ENCODE data around the gene GSE1.

The GSE1 gene

GRCh38 chr16:85663891-85664321, 50.8 kb downstream of the GSE1 start:
- DNase-seq = peak; percentile 50

- DNase-seq = no peak
Observed at GRCh38 chr16:85664580-85665372, 51.7 kb downstream of the GSE1 start.

DNA sequence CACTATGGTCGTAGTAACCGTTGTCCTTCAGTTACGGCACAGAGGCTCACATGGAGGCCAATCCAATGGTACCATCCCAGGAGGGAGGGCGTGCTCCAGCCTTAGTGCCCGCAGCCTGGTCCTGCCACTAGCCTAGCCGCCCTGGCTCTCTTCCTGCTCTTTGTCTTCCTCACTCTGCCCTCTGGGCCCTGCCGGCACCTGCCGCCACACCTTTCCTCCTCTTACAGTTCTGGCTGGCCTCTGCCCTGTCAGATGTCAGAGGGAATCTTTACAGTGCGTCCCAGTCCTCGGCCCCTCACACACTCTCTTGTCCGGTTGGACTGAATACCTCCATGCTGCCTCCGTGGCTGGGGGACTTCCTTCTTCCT, 52.2 kb downstream of the GSE1 start:
- no peak for DNase-seq

DNA sequence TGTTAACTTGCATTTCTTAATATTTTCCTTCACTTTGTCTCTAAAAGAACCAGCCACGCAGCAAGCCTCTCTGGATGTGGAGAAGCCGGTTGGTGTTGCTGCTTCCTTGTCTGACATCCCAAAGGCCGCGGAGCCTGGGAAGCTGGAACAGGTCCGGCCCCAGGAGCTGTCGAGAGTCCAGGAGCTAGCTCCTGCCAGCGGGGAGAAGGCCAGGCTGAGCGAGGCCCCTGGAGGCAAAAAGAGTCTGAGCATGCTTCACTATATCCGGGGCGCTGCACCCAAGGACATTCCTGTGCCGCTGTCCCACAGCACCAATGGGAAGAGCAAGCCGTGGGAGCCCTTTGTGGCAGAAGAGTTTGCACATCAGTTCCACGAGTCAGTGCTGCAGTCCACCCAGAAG, 52.8 kb downstream of the GSE1 start:
- no peak for DNase-seq

GRCh38 chr16:85667261-85667660, 54.1 kb downstream of the GSE1 start:
- no peak for DNase-seq

DNA sequence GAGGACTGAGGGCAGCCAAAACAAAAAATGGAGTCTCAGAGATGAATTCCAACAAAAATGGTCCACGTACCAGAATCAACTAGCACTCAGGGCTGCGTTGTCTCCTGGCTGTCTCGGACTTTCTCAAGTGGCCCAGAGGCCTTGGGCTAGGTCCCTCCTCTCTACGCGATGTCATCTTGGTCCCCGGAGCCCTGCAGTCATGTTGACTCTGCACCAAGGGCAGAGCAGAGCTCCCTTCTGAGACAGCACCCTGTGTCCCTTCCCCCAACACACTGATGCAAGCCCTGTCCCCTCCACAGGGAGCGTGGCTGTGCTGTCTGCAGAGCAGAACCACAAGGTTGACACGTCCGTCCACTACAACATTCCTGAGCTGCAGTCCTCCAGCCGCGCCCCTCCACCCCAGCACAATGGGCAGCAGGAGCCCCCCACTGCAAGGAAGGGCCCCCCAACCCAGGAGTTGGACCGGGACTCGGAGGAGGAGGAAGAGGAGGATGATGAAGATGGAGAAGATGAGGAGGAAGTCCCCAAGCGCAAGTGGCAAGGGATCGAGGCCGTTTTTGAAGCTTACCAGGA, 54.8 kb downstream of the GSE1 start:
- DNase-seq = no peak

DNA sequence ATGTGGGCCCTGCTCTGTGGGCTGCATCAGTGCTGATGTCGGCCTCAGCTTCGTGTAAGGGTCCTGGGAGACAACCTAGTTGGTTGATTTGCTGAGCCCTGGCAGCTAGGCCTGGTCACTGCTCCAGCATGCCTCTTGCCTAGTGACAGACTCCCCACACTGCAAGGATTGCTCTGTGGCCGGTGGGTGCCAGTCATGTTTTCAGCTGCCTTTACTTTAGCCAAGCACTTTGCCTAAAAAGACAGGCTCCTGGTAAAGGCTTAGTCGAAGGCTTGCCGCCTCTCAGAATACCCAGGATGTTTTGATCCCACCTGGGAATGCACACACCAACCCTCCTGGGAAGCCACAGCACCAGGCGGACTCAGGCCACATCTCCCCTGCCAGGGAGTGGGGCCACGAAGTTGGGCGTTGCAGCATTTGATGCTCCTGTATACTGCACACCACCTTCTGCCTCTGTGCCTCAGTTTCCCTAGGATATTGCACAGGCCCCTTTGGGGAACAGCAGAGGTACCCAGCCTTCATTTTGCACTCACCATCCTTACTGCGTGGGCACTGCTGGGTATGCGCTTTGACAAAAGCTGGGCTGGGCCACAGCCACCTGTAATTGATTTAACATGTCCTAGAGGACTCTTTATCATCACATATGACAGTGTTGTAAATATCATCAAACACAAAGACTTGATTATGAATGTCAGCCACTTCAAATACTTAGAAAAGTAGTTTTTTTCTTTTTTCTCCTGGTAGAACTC, 55.7 kb downstream of the GSE1 start:
- DNase-seq = no peak

DNA sequence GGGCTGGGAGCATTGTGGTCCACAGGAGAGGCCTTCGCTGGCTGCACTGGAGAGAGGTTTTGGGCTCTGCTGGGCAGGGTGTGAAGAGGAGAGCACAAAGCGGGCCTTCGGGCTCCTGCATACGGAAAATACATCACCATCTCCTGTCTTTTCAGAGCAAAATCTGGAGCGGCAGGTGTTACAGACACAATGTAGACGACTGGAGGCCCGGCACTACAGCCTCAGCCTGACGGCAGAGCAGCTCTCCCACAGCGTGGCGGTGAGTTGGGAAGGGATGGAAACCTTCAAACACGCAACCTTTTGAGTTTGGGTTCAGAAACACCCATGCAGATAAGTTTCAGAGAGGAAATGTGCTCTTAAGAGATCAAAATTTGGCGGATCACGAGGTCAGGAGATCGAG, 57.7 kb downstream of the GSE1 start:
- DNase-seq = no peak

DNA sequence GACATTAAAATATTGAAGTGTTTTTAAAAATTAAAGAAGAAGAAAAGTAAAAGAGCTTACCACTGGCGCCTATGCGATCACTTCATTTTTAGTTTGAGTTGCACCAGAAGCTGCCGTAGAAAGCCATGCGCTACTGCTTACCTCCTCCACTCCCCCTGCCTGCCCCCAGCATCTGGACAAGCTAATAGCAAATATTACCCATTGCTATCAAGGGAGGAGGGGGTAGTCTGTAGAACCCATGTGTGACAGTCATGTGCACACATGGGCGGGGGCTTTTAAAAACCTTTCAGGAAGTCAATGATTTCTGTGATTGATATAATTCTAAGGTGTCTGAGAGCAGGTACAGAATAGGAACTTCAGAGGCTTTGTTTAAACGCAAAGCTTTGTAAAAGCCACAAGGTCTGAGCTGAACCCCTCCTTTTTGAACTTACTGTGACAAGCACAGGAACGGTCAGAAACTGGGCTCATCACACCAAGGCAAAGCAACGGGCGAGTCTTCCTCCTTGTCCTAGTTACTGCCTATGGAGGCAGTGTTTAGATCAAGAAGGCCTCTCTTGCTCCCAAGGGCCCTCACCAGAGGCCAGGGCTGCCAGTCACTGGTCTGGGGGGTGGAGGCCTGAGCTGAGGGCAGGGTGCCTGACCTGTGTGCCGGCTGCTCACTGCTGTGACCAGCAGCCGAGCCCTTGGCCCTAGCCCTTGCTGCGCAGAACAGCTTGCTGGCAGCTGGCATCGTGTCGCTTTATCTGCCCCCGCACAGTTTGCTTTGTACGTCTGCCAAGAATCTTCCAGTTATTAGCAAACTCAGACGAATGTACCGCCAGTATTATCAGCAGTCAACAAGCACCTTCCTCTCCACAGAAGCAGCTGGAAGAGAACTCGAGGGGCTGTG, 60.7 kb downstream of the GSE1 start:
- peak; percentile 89 for DNase-seq

GRCh38 chr16:85674418-85674755, 61.3 kb downstream of the GSE1 start:
- DNase-seq = no peak

DNA sequence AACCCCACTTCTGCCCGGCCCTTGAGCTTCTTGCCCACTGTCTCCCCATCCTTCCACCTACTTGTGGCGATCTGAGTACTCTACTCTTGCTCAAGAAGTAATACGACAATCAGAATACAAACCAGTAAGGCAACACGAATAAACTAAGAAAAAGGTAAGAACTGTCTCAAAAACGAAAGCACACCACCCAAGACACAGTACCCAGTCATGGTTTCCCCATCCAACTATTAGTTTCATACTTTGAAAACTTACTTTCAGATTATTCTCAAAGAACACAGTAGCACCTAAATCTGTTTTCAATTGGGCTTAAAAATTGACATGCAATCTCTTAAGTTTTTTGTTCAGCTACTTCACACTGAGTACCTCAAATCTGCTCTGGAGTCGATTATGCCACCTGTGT, 61.7 kb downstream of the GSE1 start:
- no peak for DNase-seq

DNA sequence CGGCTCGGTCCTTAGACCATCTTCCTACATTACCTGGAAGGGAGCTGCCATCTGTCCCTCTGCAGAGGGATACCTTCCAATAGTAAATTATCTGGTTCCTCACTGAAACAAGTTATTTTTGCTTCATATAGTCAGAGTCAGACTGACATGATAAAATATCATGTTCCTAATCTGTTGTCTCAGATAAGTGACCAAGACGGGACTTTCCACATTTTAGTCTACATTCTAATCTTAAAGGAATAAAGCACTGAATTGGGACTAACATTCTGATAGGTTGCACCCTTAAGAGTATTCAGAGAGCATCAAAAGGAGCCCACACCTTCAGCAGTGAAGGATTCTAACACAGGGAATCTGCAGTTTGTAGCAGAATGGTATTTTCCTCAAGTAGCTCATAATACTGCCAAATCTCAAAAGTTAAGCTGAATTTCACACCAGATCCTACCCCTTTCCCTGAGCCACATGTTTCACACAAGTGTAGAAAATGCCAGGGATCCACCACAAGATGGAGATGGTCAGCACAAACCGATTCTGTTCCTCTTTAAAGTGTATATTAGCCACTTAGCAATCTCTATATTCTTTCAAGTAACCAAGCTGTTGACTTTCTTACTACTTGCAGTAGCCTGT, 62.2 kb downstream of the GSE1 start:
- DNase-seq = no peak

GRCh38 chr16:85676466-85676865, 63.3 kb downstream of the GSE1 start:
- no peak for DNase-seq

DNA sequence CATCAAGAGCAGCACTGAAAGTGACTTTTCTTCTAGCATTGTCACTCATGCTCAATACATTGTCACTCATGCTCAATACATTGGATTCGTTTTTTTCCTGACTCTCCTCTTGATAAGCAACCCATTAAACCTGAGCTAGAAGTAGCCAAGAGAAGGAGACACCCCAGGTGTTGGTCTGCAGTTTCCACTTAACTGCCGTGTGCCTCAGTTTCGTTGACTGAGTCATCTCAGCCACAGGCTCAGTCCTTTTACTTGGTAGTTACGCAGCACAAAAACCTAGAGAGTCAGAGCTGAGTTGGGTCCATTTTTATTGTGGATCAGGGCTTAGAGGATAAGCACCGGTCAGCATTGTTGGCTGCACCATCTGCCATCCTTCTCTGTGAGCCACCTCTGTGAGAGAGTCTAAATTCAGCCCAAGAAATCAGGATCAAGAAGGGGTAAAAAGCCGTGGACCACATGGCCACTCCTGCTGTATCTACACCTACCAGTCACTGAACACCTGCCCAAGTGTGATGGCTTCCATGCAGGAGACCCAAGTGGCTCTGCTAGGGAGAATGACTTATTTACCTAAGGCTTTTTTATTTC, 64.4 kb downstream of the GSE1 start:
- DNase-seq = no peak

DNA sequence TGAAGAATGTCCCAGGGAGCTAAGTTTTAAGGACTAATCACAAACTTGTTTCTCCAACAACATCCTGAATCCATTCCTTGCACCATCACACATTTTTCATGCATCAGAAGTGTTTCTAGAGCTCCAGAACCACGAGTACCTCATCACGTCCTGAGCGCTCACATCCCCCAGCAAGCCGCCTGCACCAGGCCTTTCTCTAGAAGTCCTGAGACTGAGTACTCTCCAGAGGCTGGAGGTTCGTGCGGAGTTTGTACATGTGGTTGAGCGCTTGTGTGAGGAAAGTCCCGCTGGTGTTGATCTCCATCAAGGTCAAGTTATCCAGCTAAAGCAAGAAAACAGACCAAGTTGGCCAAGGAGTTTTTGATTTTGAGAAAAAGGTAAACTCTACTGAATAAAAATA, 64.9 kb downstream of the GSE1 start:
- DNase-seq = no peak

GRCh38 chr16:85678821-85679220, 65.7 kb downstream of the GSE1 start:
- DNase-seq = no peak

GRCh38 chr16:85679870-85680269, 66.7 kb downstream of the GSE1 start:
- no peak for DNase-seq

- DNase-seq = no peak
Observed at GRCh38 chr16:85680352-85680944, 67.3 kb downstream of the GSE1 start.

DNA sequence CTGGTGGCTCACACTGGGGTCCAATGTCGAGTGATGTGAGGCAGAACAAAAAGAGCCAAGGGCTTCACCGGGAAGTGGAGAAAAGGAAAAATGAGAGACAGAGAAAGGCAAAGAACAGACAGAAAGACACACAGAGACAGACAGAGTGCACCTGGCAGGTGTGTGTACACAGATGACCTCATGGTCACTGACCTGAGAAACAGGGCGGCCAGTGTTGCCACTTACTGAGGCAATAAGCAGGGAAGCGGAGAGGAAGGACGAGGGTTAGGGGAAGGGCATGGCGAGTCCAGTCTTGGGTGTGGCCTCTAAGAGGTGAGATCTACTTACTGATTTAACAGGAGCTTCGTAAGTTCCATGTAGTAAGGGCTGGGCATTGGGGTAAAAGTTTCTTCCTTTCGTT, 68.1 kb downstream of the GSE1 start:
- DNase-seq = no peak

- no peak for DNase-seq
Observed at GRCh38 chr16:85682516-85682915, 69.4 kb downstream of the GSE1 start.

GRCh38 chr16:85683363-85683762, 70.2 kb downstream of the GSE1 start:
- DNase-seq = peak; percentile 43

- no peak for DNase-seq
Observed at GRCh38 chr16:85685251-85685650, 72.1 kb downstream of the GSE1 start.

Data from NCI-H1105 treated with DMSO at 0.1 percent for 48 hours (cell line).